HG03460 (cell line): ENCODE results near the gene RPAIN.

Experiments
- ATAC-seq: cut with Tn5 transposase; IDR thresholded peaks from one replicate; pipeline ENCODE4 v1.9.1; 2021; ENCODE audit not compliant: unreplicated experiment

The RPAIN gene

GRCh38 chr17:5481451-5481850 lies 61.5 kb downstream of the RPAIN start:
- no peak for ATAC-seq
